DMS 273 (cell line): ENCODE data around the gene ZNF688.

ENCODE experiments used
- DNase-seq: peaks from one replicate; lab custom pipeline; 2025; ENCODE audit not compliant: unreplicated experiment; lab: John Stamatoyannopoulos, UW

The ZNF688 gene

GRCh38 chr16:30521873-30522641, 49.5 kb downstream of the ZNF688 start:
- DNase-seq = no peak

- DNase-seq = no peak
Measured at GRCh38 chr16:30521476-30521872, 50.0 kb downstream of the ZNF688 start.
